GM19328 (cell line): ENCODE data around the gene NACA.

ENCODE experiments used
- ATAC-seq: cut with Tn5 transposase; IDR thresholded peaks from one replicate; pipeline ENCODE4 v1.9.1; 2021; ENCODE audit warnings: mild to moderate bottlenecking, moderate library complexity; ENCODE audit not compliant: unreplicated experiment

Gene NACA

DNA sequence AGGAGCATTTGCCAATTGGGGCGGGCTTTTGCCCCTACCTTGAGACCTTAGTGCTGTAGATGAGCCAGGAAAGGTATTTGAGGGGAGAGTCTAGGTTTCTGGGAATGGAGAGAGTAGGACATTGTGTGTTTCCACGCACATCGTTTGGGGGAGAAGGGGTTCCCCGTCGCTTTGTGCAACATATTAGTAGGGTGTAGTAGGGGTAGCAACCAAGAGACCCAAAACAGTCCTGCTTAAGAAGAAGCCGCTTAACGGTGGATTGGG, 36.3 kb downstream of the NACA start:
- ATAC-seq: no peak

DNA sequence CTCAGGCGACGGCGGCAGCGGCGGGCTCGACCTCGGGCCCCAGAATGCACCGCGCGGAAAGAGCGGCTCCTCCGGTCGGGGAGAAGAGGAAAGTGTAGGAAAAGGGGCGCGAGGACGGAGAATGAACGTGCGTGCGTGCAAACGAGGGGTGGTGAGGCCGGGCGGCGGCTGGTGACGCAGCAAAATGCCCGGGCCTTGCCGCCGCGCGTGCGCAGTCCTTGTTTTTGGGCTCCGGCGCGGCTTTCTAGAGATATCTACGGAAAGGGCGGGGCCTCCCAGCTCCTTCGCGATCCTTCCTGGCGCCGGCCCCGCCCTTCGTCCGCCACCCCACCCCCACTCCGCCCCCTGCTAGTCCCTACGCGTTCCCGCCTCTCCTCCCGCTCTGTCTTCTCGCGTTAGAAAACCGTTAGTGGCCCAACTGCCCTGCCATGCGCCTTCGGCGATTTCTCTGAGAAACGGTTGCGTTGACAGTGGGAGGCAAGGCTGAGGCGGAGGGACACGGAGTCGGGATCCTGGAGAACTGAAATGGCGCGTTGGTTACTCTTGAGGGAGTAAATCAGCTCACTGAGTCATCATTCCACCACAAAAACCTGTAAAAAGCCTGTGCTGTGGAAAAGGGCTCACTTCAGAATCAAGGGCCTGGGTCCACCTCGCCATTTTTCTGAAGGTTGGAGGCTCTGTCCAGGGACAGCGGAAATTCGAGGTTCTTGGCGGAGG, 36.8 kb downstream of the NACA start, which contains the start of gene PTGES3:
PTGES3 (minus strand) TSS at position 156 of the 717 bp plus-strand sequence. CDS start 285 bp downstream, outside the sequence.
- ATAC-seq: peak; percentile 53

DNA sequence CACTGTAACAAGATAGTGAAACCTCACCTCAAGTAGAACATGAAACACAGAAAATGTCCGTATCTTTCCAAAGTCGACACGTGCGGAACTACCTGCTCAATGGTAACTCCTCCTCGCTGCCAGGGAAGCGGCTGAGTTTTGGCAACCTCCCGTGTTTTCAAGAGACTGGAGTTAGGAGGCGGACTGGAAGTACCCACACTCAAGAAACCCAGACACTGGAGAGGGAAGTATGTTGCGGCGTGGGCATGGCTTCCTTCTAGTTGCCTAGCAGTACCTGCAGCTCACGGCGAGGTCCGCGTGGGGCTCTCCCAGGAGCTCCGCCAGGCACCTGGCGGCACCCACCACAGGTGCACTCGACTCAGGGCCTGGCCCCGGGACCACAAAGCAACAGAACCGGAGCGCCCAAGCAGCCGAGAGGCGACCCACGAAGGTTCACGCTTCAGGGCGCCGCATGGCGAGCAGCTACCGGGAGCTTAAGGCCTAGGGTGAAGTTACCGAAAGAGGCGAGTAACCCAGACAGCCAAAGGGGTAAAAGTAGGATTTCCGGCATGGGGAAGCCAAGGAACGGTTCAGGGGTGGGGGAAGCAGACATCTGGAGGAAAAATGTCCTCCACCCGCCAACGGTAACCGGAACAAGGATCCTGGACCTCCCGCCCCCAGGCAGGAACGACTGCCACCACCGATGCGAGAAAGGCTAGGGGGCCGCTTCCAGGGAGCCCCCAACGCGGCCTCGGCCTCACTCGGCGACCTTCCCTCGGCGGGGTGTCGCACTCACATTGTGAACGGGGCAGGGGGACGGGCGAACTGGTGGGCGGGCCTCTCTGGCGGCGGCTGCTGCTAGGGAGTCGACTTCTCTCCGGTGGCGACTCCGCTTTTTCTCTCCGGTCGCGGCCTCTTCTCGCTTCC, 37.6 kb downstream of the NACA start:
- ATAC-seq: peak; percentile 12

DNA sequence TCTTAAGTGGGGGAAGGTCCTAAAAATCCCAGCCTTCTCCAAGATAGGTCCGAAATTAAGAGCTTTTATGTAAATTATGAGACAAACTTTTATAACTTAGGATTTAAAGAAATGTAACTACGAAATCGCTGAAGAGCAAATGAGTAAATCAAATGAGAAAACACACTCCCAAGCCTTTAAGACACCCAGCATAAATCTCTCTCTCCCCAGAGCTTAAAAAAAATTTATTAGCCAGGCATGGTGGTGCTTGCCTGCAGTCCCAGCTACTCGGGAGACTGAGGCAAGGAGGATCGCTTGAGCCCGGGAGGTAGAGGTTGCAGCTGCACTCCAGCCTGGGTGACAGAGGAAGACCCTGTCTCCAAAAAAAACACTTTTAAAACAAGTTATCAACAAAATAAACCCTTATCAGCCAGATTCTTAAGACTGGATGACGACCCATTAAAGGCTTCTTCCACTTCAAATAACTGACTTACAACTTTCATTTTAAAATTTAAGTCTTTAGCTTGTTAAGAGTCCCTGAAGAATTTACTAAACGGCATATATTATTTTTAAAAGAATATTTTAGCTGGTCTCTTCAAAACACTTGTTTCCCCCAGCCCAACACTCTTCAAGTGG, 40.2 kb downstream of the NACA start:
- no peak for ATAC-seq

DNA sequence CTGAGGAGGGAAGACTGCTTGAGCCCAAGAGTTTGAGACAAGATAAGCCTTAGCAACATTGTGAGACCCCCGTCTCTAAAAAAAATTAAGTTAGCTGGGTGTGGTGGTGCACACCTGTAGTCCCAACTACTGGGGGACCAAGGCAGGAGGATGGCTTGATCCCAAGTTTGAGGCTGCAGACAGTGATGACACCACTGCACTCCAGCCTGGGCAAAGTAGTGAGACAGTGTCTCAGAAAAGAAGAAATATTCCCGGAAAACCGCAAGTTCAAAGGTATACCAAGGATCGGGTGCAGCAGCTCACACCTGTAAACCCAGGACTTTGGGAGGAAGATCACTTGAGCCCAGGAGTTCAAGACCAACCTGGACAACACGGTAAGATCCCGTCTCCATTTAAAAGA, 42.8 kb downstream of the NACA start:
- no peak for ATAC-seq

DNA sequence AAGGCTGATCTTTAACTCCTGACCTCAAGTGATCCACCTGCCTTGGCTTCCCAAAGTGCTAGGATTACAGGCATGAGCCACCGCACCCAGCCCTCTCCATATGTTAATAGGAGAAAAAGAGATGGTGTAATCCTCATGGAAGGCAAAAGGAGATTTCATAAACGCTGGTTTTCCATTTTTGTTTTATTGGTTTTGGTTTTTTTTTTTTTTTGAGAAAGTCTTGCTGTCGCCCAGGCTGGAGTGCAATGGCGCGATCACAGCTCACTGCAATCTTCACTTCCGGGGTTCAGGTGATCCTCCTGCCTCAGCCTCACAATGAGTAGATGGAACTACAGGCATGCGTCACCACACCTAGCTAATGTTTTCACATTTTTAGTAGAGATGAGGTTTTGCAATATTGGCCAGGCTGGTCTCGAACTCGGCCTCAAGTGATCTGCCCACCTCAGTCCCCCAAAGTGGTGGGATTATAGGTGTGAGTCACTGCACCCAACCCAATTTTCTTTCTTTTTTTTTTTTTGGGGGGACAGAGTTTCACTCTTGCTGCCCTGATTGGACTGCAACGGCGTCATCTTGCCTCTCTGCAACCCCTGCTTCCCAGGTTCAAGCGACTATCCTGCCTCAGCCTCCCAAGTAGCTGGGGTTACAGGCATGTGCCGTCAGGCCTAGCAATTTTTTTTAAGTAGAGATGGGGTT, 45.1 kb downstream of the NACA start:
- no peak for ATAC-seq

DNA sequence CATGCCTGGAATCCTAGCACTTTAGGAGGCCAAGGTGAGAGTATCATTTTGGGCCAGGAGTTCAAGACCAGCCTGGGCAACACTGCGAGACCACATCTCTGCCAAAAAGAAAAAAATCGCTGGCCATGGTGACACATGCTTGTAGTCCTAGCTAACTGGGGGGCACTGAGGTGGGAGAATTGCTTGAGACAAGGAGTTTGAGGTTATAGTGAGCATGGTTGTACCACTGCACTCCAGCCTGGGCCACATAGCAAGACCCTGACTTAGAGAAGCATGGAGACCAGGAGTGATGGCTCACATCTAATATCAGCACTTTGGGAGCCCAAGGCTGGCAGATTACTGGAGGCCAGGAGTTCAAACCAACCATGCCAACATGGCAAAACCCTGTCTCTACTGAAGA, 46.2 kb downstream of the NACA start:
- ATAC-seq: no peak

DNA sequence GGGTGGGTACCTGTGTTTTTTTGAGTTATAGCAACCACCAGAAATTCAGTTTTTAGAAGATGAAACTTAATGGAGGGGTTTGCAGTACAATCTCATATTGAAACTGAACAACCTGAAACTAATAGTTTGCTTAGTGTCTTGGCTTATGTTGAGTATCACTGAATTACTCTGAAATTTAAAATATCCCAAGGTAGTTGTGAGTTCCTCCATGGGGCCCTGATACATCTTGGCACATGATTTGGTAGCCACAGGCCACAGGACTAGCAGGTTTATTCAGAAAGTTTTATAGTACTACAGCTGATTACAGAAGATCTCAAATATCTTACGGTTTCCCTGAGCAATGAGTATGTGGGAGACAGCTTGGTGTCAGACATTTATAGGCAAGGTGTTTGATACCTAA, 47.4 kb downstream of the NACA start:
- no peak for ATAC-seq

DNA sequence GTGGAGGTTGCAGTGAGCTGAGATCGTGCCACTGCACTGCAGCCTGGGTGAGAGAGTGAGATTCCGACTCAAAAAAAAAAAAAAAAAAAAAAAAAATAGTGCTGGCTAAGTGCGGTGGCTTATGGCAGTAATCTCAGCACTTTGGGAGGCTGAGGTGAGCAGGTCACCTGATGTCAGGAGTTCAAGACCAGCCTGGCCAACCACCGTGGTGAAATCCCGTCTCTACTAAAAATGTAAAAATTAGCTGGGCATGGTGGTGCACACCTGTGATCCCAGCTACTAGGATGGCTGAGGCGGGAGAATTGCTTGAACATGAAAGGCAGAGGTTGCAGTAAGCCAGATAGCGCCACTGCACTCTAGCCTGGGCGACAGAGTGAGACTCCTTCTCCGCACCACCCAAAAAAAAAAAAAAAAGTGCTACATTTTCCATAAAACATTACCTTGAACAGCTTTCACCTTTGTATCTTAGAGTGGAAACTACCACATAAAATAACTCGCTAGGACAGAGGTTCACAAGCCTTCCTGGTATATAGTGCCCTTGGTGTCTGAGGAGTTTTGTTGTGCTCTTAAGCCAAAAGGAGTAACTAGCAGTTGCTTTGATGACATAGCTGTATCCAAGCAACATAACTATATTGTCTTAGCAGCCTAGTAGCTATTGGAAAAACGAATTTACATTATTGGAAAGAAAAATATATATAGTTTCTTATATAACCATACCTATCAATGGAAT, 48.1 kb downstream of the NACA start:
- no peak for ATAC-seq

DNA sequence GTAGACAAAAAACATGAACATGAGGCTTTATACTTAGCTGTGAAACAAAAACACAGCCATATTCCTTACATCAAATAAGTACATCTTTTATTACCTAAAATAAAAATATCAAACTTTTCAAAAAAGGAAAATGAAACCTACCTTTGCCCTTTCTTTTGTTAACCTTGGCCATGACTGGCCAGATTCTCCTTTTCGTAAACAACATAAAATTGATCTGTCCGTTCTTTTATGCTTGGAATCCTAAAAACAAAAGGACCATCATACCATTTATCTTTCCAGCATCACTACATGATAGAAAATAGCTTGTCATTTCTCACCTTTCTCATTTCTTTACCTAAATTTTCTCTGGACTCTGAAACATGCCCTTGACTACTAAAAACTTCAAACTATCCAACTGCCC, 53.5 kb downstream of the NACA start:
- ATAC-seq: no peak

DNA sequence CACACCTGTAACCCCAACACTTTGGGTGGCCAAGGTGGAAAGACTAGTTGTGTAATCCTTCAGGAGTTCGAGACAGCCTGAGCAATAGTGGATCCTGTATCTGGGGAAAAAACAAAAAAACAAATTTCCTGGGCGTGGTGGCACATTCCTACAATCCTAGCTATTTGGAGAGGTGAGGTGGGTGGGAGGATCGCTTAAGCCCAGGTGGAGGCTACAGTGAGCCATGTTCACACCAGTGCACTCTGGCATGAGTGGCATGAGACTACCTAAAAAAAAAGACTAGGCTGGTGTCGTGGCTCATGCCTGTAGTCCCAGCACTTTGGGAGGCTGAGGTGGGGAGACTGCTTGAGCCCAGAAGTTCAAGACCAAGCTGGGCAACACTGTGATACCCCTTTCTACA, 54.3 kb downstream of the NACA start:
- no peak for ATAC-seq

DNA sequence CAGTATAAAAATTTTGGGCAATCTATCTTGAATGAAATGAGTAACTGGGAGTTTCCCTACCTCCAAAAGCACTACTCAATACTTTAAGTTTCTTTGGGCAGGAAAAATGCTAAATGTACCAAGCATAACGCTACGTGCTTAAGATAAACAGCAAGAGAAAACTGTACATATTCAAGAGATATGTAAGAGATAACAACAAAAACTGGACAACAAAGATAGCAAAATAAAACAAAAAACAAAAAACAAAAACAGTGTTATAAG, 57.0 kb downstream of the NACA start:
- no peak for ATAC-seq
